ENCODE results near the gene GYS2.

DNA sequence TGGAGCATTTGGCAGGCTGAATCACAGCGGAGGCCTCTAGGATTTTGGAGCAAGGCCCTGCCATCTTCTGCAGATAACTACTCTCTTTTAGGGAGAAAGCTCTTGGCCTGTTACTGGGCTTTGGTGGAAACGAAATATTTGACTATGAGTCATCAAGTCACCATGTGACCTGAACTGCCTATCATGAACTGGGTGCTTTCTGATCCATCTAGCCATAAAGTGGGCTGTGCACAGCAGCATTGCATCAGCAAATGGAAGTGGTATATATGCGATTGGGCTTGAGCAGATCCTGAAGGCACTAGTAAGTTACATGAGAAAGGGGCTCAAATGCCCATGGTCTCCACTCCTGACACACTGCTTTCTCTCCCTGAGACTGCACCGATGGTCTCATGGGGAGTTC lies 21.1 kb downstream of the GYS2 start:
- TF ChIP-seq POLR2AphosphoS5 (IDR thresholded peaks at IDR 0.05) = no peak
- TF ChIP-seq, protein P1, sequence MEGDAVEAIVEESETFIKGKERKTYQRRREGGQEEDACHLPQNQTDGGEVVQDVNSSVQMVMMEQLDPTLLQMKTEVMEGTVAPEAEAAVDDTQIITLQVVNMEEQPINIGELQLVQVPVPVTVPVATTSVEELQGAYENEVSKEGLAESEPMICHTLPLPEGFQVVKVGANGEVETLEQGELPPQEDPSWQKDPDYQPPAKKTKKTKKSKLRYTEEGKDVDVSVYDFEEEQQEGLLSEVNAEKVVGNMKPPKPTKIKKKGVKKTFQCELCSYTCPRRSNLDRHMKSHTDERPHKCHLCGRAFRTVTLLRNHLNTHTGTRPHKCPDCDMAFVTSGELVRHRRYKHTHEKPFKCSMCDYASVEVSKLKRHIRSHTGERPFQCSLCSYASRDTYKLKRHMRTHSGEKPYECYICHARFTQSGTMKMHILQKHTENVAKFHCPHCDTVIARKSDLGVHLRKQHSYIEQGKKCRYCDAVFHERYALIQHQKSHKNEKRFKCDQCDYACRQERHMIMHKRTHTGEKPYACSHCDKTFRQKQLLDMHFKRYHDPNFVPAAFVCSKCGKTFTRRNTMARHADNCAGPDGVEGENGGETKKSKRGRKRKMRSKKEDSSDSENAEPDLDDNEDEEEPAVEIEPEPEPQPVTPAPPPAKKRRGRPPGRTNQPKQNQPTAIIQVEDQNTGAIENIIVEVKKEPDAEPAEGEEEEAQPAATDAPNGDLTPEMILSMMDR (IDR thresholded peaks at IDR 0.05) = no peak
